Fibroblast of villous mesenchyme (primary cell): ENCODE data around the gene CBX8. TPM values are rescaled to one million over a fixed set of nuclear protein-coding genes. Genes with fewer than 3 reads are reported as not detected.
"Not testable (repeated sequence)": the region's sequence is repeated elsewhere in the genome, so short reads cannot be mapped to it uniquely, and the experiment has no call there.

Source experiments
- DNase-seq: peaks from one replicate; pipeline ENCODE4 v3.0.0-alpha.2; 2010; ENCODE audit warnings: low read depth
- H3K4me3 ChIP-seq: 2 replicates; pipeline ENCODE4 v1.5.1; 2011; ENCODE audit warnings: low read depth, mild to moderate bottlenecking, low read length
- CTCF ChIP-seq: IDR thresholded peaks from 2 replicates; pipeline ENCODE4 v1.5.1; 2012; ENCODE audit warnings: low read depth, mild to moderate bottlenecking, low read length; ENCODE audit not compliant: insufficient read depth
- total RNA-seq: library from RNA; depleted of rRNA; stranded (reverse); fragments of >200 nt; gene quantifications from 2 replicates; pipeline ENCODE4 v1.2.3, GENCODE V29; 2012

The CBX8 gene
- total RNA-seq, 1 donor = 4.7 TPM

- no peak for TF ChIP-seq CTCF
- no peak for DNase-seq
- no peak overlapping the region for H3K4me3 ChIP-seq
Measured at GRCh38 chr17:79757140-79757745, 39.6 kb downstream of the CBX8 start.

- H3K4me3 ChIP-seq = no peak overlapping the region
- DNase-seq = no peak
- TF ChIP-seq CTCF = no peak
Measured at GRCh38 chr17:79755591-79755990, 41.3 kb downstream of the CBX8 start.

GRCh38 chr17:79754903-79755302 lies 42.0 kb downstream of the CBX8 start:
- not testable (repeated sequence) for DNase-seq, H3K4me3 ChIP-seq

- DNase-seq = no peak
- no peak overlapping the region for H3K4me3 ChIP-seq
- TF ChIP-seq CTCF = no peak
Measured at GRCh38 chr17:79754370-79754769, 42.5 kb downstream of the CBX8 start.

- no peak for TF ChIP-seq CTCF
- no peak overlapping the region for H3K4me3 ChIP-seq
- no peak for DNase-seq
Measured at GRCh38 chr17:79752175-79752574, 44.7 kb downstream of the CBX8 start.

- no peak for TF ChIP-seq CTCF
- no peak overlapping the region for H3K4me3 ChIP-seq
- no peak for DNase-seq
Measured at GRCh38 chr17:79750650-79751545, 46.0 kb downstream of the CBX8 start.

GRCh38 chr17:79749958-79750357 lies 46.9 kb downstream of the CBX8 start:
- TF ChIP-seq CTCF = no peak
- no peak overlapping the region for H3K4me3 ChIP-seq

More at GRCh38 chr17:79749958-79750357, 46.9 kb downstream of the CBX8 start:
- no peak for DNase-seq
